Epidermal melanocyte (primary cell): ENCODE results near the gene NRN1L.

ENCODE experiments used
- DNase-seq: peaks from one replicate; pipeline ENCODE4 v3.0.0; 2011; ENCODE audit warnings: low spot score; ENCODE audit not compliant: insufficient read length

The NRN1L gene

DNA sequence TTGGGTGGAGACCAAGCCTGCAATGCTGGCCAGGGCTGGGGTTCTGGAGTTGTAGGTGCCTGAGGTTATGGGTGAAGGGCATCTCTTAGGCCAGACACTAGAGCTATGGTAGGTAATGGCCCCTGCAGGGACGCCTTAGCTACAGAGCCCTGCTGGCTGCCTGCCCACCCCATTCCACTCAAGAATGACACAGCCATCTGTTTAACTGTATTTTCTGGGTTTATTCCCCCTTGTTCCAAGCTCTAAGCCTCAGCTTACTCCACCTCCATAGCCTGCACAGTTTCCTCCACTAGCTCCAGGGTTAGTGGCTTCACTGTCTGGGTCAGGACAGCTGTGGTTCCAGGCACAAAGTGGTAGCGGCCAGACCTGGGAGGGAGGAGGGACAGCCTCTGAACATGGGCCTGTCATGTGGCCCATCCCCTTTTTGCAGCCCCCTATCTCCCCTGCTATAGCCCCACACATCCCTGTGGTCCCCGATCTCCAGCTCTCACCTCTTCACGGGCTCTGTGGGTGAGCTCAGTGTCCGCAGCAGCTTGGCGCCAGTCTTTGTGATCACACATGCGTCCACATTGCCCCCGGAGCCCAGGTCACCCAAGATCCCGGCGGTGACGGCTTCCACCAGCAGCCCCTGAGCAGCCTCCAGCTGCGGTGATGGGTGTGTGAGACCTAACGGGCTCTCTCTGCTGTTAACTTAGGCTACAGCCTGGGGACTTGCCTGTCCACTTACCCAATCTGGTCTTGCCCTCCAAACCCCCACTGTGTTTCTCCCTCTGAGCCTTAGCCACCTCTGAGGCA is 49.8 kb downstream of the NRN1L start:
- DNase-seq, result no peak

DNA sequence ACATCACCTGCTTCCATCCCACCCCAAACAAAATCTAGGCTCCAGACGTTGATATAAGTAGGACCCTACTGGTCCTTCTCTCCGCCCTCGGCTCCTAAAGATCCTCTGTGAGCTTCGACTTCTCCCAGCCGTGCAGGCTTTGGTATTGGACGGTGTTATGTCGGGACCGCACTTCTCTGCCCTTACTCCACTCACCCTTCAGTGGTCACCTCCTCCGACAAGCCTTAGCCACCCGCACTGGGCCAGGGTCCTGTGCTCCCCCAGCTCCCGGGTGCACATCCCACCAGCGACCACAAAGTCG is 50.4 kb downstream of the NRN1L start:
- no peak for DNase-seq

DNA sequence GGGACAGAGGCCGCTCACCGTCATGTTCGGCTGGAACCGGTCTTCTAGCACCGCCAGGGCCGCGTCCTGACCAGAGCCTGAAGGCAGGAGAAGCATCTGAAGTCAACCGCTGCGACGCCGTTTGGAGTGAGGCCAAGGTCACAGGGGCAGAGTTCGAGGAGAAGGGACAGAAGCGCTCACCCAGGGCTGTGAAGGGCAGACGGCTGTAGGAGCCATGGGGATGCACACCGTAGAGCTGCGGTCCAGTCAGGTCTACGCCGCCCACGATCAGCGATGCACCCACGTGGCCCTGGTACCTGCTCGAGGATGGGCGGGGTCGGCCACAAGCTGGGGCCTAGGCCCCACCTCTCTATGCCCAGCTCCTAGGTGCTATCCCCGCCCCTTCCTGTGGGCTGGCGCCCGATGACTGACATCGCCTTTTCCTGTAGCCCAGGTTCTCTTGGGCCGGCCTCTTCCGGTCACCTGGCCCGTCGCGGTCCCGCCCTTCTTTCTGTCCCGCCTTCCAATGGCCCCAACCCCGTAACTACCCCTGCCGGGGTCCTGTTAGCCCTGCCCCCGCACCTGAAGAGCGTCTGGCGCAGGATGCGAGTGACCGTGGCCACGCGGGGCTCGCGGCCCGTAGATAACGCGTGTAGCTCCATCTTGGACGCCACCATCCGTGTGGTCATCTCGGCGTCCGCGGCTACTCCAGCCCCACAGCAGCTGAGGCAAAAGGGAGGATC is 50.9 kb downstream of the NRN1L start:
- DNase-seq, result peak; percentile 100
